PC-3 (cell line): Measurements from ENCODE around the gene TRNP1. TPM values are rescaled to one million over a fixed set of nuclear protein-coding genes. Genes with fewer than 3 reads are reported as not detected.

Source experiments
- ATAC-seq: fragments of 200-7000 bp; cut with Tn5 transposase; 2 replicates; pipeline ENCODE4 v1.9.1; 2020; ENCODE audit warnings: mild to moderate bottlenecking, moderate library complexity
- BruUV-seq: library from RNA; stranded (reverse); fragments of 400-500 nt; replicated peaks from 2 replicates; lab custom pipeline; 2021; lab: Mats Ljungman, UMichigan
- CTCF ChIA-PET: fragments of 300-600 bp; sonication (Branson Sonifier 250); formaldehyde crosslinking; loops from one replicate; lab custom pipeline; 2022; ENCODE audit warnings: antibody characterized with exemption; lab: Charles Lee
- POLR2A ChIA-PET: fragments of 300-600 bp; sonication (Branson Sonifier 250); formaldehyde crosslinking; loops from one replicate; lab custom pipeline; 2022; ENCODE audit warnings: antibody characterized with exemption; ENCODE audit not compliant: unreplicated experiment; lab: Charles Lee
- DNase-seq: peaks from one replicate; pipeline ENCODE4 v3.0.0-alpha.2; 2015
- H2AFZ ChIP-seq: fragments of 300-600 bp; sonication (generic); 2 replicates; pipeline ENCODE4 v1.6.0; 2016; ENCODE audit warnings: antibody characterized with exemption, low read length
- H3F3A ChIP-seq: fragments of 300-600 bp; sonication (generic); one replicate; pipeline ENCODE4 v1.6.0; 2017; ENCODE audit warnings: antibody characterized with exemption, low read length, control low read depth, mild to moderate bottlenecking; ENCODE audit not compliant: unreplicated experiment
- H3K27ac ChIP-seq: fragments of 300-600 bp; sonication (generic); 2 replicates; pipeline ENCODE4 v1.5.1; 2016; ENCODE audit warnings: mild to moderate bottlenecking, low read length
- H3K27me3 ChIP-seq: fragments of 300-600 bp; sonication (generic); 2 replicates; pipeline ENCODE4 v1.6.1; 2016; ENCODE audit warnings: low read length, mixed read lengths
- H3K36me3 ChIP-seq: fragments of 300-600 bp; sonication (generic); 2 replicates; pipeline ENCODE4 v1.6.1; 2016; ENCODE audit warnings: low read depth, mixed run types, low read length, mixed read lengths
- H3K4me1 ChIP-seq: fragments of 300-600 bp; sonication (generic); 2 replicates; pipeline ENCODE4 v1.5.1; 2016; ENCODE audit warnings: low read length; ENCODE audit not compliant: insufficient read depth
- H3K4me2 ChIP-seq: fragments of 300-600 bp; sonication (generic); 2 replicates; pipeline ENCODE4 v1.6.0; 2016; ENCODE audit warnings: low read length
- H3K4me3 ChIP-seq: fragments of 300-600 bp; sonication (generic); 2 replicates; pipeline ENCODE4 v1.5.1; 2016; ENCODE audit warnings: mild to moderate bottlenecking, low read length, mixed read lengths
- H3K79me2 ChIP-seq: fragments of 300-600 bp; sonication (generic); 2 replicates; pipeline ENCODE4 v1.6.1; 2017; ENCODE audit warnings: low read length, mixed read lengths
- H3K9ac ChIP-seq: fragments of 300-600 bp; sonication (generic); 2 replicates; pipeline ENCODE4 v1.6.0; 2016; ENCODE audit warnings: mild to moderate bottlenecking, low read length
- H3K9me2 ChIP-seq: fragments of 300-600 bp; sonication (generic); replicated peaks from 2 replicates; pipeline ENCODE4 v1.6.1; 2016; ENCODE audit warnings: mixed run types, low read length, mixed read lengths
- H3K9me3 ChIP-seq: fragments of 300-600 bp; sonication (generic); 2 replicates; pipeline ENCODE4 v1.6.1; 2016; ENCODE audit warnings: low read length, mixed read lengths
- H4K20me1 ChIP-seq: fragments of 300-600 bp; sonication (generic); 2 replicates; pipeline ENCODE4 v1.6.1; 2016; ENCODE audit warnings: low read length, mixed read lengths
- EZH2 ChIP-seq: fragments of 300-600 bp; sonication (generic); IDR thresholded peaks from one replicate; pipeline ENCODE4 v1.6.1; 2017; ENCODE audit warnings: antibody characterized with exemption, mild to moderate bottlenecking, low read length; ENCODE audit not compliant: unreplicated experiment
- EZH2phosphoT487 ChIP-seq: fragments of 300-600 bp; sonication (generic); IDR thresholded peaks from 2 replicates; pipeline ENCODE4 v1.6.1; 2018; ENCODE audit warnings: mild to moderate bottlenecking, antibody characterized with exemption, low read length, borderline replicate concordance
- intact Hi-C: fragments of 100-400 bp; cut with micrococcal nuclease; formaldehyde crosslinking; loops from 2 replicates; pipeline ENCODE4 v1.9.0; 2023
- total RNA-seq: library from RNA; depleted of rRNA; stranded (reverse); fragments of >200 nt; gene quantifications from 2 replicates; pipeline ENCODE4 v1.2.3, GENCODE V29; 2014
- TF ChIP-seq, protein P1 (sequence below): fragments of 300-600 bp; sonication (generic); conservative IDR thresholded peaks from 2 replicates; pipeline ENCODE4 v1.5.1; 2017; ENCODE audit warnings: antibody characterized with exemption, low read depth, mild to moderate bottlenecking, low read length

The TRNP1 gene
- total RNA-seq, 1 experiment from 2014 or later, result 108 TPM

DNA sequence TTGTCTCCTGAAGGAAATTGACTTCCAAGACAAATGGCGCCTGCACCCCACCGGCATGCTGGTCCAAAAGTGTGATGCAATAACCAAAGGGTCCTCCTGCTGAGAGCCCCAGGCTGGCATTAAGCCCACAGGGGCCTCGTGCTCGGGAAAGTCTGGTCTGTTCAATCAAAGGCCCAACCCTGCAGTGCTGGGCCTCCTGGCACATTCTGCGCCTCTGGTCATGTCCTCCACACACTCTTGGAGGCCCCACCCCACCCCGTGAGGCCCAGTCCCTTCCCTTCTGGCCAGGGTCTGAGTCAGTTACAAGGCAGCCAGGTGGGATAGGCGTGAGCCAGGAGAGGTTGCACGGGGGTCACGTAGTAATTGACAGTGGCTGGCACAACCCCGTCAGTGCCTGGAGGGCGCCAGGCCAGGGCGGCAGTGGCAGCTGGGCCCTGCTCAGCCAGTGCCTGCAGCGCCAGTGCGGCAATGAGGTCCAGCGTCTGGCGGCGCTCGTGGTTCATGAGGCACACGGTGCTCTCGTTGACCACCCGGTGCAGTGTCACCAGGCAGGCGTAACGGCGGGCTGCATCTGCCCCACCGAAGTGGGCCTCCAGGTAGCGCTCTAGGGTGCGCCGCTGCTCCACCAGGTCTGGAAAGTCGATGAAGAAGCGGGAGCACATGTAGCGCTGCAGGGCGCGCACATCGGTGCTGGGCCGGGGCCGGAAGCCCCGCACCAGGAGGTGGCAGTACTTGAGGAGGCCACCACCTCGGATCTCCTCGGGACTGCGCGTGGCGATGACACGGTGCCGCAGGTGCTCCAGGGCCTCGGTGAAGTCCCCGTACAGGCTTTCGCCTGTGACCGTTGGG is 12.4 kb downstream of the TRNP1 start:
- peak; percentile 2; the same call in 1 of the 2 replicates for ATAC-seq
- Histone ChIP-seq H3K79me2 (peaks cover 11% of the 10 kb centered on the region; the same call in 1 of the 2 replicates), H3F3A (peaks cover 7% of the 10 kb centered on the region)

DNA sequence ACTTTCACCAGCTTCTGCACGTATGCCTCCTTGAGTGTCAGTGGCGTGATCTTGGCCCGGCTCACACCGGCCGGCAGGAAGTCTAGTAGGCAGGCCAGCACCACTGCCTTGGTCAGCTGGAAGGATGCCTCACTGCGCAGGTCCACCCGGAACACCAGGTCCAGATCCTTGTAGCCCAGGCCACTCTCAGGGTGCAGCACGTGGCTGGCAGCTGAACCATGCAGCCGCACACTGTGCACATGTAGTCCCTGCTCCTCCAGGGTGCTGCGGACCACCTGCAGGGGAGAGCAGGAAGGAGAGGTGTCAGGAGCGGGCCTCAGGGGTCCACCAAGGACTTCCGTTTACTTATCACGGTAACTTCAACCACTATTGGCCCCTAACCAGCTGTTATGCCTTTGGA is 13.2 kb downstream of the TRNP1 start:
- Histone ChIP-seq H3K79me2 (peaks cover 13% of the 10 kb centered on the region), H3K27me3 (no peaks in the 10 kb centered on the region), H4K20me1 (no peaks in the 10 kb centered on the region), H3K27ac (no peak overlapping the region), H3K4me1 (peaks cover 63% of the 10 kb centered on the region), H3K4me3 (no peak overlapping the region), H3K9me2 (no peaks in the 10 kb centered on the region), H3F3A (peaks cover 7% of the 10 kb centered on the region), H2AFZ (no peak overlapping the region), H3K9me3 (no peaks in the 10 kb centered on the region), H3K9ac (no peak overlapping the region), H3K36me3 (0 out of 2 replicates have a peak, but pooled peaks cover 4% of the 10 kb centered on the region), H3K4me2 (no peak overlapping the region)
- intact Hi-C loops, result no loop called here
- BruUV-seq, result no TSS peak
- ChIA-PET CTCF (interaction anchor here (0.7 kb wide), 1 partner anchor 40 kb away, joined by 3 read pairs; no protein-coding TSS in a partner anchor), POLR2A (interaction anchor here (0.8 kb wide), 1 partner anchor 47 kb away, joined by 55 read pairs; no protein-coding TSS in a partner anchor)
- no peak for ATAC-seq
- DNase-seq, result no peak
- no peak for TF ChIP-seq EZH2phosphoT487
- no peak for TF ChIP-seq EZH2
- TF ChIP-seq, protein P1, sequence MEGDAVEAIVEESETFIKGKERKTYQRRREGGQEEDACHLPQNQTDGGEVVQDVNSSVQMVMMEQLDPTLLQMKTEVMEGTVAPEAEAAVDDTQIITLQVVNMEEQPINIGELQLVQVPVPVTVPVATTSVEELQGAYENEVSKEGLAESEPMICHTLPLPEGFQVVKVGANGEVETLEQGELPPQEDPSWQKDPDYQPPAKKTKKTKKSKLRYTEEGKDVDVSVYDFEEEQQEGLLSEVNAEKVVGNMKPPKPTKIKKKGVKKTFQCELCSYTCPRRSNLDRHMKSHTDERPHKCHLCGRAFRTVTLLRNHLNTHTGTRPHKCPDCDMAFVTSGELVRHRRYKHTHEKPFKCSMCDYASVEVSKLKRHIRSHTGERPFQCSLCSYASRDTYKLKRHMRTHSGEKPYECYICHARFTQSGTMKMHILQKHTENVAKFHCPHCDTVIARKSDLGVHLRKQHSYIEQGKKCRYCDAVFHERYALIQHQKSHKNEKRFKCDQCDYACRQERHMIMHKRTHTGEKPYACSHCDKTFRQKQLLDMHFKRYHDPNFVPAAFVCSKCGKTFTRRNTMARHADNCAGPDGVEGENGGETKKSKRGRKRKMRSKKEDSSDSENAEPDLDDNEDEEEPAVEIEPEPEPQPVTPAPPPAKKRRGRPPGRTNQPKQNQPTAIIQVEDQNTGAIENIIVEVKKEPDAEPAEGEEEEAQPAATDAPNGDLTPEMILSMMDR, result no peak

More for the DNA sequence above, 12.4 kb downstream of the TRNP1 start:
- TF ChIP-seq EZH2phosphoT487, result no peak
- TF ChIP-seq, protein P1, result no peak
- TF ChIP-seq EZH2, result no peak
- no peak overlapping the region for H2AFZ ChIP-seq
- 0 out of 2 replicates have a peak, but pooled peaks cover 4% of the 10 kb centered on the region for H3K36me3 ChIP-seq
- no peak overlapping the region for H3K9ac ChIP-seq
- H3K4me2 ChIP-seq, result no peak overlapping the region
- H4K20me1 ChIP-seq, result no peaks in the 10 kb centered on the region
- H3K27ac ChIP-seq, result no peak overlapping the region
- no peaks in the 10 kb centered on the region for H3K9me2 ChIP-seq
- BruUV-seq, result no TSS peak
- intact Hi-C loops, result no loop called here
- no peak overlapping the region for H3K4me3 ChIP-seq
- H3K27me3 ChIP-seq, result no peaks in the 10 kb centered on the region
- no peaks in the 10 kb centered on the region for H3K9me3 ChIP-seq
- POLR2A ChIA-PET, result no interaction called here
- H3K4me1 ChIP-seq, result peaks cover 62% of the 10 kb centered on the region
- DNase-seq, result peak; percentile 59
- CTCF ChIA-PET, result interaction anchor here (0.7 kb wide), 1 partner anchor 39 kb away, joined by 3 read pairs; no protein-coding TSS in a partner anchor
